ENCODE measurements around the gene LDB2. TPM values are rescaled to one million over a fixed set of nuclear protein-coding genes. Genes with fewer than 3 reads are reported as not detected.

The LDB2 gene
- total RNA-seq, 1 donor from 2014 or later: 31.5 TPM

DNA sequence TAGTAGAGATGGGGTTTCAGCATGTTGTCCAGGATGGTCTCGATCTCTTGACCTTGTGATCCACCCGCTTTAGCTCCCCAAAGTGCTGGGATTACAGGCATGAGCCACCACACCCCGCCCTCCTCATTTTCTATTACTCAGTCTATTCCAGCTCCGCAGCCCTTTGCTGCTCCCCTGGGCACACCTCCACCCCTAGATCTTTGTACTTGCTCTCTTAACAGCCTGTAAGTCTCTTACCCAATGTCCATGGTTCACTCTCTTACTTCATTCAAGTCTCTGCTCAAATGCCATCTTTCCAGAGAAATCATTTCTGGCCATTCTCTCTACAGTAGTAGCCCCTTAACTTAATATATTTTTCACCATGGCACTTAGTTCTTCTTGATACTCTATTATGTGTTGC, 64.7 kb downstream of the LDB2 start:
- H3K27me3 Mint-ChIP-seq: peaks cover 11% of the 10 kb centered on the region
- H3K4me3 Mint-ChIP-seq: no peak overlapping the region
- H3K9me3 Mint-ChIP-seq: no peaks in the 10 kb centered on the region
- no peak overlapping the region for H3K27ac Mint-ChIP-seq
- no peaks in the 10 kb centered on the region for H3K4me1 Mint-ChIP-seq (ENCODE audit: unreplicated experiment)
- TF ChIP-seq, protein P1, sequence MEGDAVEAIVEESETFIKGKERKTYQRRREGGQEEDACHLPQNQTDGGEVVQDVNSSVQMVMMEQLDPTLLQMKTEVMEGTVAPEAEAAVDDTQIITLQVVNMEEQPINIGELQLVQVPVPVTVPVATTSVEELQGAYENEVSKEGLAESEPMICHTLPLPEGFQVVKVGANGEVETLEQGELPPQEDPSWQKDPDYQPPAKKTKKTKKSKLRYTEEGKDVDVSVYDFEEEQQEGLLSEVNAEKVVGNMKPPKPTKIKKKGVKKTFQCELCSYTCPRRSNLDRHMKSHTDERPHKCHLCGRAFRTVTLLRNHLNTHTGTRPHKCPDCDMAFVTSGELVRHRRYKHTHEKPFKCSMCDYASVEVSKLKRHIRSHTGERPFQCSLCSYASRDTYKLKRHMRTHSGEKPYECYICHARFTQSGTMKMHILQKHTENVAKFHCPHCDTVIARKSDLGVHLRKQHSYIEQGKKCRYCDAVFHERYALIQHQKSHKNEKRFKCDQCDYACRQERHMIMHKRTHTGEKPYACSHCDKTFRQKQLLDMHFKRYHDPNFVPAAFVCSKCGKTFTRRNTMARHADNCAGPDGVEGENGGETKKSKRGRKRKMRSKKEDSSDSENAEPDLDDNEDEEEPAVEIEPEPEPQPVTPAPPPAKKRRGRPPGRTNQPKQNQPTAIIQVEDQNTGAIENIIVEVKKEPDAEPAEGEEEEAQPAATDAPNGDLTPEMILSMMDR (conservative IDR thresholded peaks at IDR 0.05): no peak
- no peaks in the 10 kb centered on the region for H3K36me3 Mint-ChIP-seq
- DNase-seq (ENCODE audit: extremely low spot score, unreplicated experiment): no peak

DNA sequence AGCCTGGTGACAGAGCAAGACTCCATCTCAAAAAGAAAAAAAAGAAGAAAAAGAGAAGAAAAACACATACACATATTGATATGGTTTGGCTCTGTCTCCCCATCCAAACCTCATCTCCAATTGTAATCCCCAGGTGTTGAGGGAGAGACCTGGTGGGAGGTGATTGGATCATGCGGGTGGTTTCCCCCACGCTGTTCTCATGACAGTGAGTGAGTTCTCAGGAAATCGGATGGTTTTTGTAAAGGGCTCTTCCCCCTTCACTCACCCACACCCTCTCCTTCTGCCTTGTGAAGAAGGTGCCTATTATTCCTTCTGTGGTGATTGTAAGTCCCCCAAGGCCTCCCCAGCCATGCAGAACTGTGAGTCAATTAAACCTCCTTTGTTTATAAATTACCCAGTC, 68.4 kb downstream of the LDB2 start:
- Mint-ChIP-seq H3K4me3 (no peak overlapping the region), H3K9me3 (no peaks in the 10 kb centered on the region), H3K27ac (no peak overlapping the region), H3K4me1 (ENCODE audit: unreplicated experiment) (peaks cover 9% of the 10 kb centered on the region), H3K27me3 (peaks cover 19% of the 10 kb centered on the region), H3K36me3 (no peaks in the 10 kb centered on the region)
- TF ChIP-seq, protein P1 (conservative IDR thresholded peaks at IDR 0.05): no peak
- DNase-seq (ENCODE audit: extremely low spot score, unreplicated experiment): no peak

DNA sequence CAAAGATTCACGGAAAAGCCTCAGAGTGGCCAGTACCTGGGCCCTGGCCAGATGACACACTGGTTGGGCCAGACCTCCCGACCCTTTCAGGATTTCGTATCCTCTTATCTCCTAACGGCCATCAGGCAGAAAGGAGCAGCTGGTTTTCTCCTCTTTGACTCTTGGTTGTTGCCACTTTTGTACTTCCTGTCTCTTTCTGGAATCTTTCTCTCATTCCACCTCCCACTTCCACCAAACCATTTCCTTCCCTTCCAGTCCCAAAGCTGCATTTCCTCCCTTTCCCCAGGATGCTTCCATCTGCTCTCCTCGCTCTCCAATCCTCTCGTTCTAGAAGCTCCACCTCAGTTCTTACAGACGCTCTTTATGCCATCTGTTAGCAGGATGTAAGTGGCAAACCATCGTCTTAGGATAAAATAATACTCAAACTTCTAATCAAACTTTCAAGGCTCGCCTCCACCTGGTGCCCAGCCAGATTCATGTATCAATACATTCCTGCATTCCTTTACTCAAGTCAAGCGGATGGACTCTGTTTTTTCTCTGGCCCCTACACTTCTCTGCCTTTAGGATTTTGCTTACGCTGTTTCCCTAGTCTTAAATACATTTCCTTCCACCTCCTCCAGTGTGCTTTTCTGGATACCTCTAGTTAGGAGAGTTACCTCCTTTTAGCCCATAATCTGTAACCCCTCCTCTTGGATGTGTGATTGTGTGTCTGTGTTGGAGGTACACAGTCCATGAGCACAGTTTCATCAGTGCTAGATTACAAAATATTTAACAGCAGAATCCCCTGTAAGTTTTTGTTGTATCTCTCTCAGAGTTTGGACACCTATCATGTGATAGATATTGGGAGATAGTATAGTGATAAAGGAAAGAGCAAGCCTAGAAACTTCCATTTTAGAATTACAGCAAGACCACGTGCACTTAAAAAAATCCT, 70.4 kb downstream of the LDB2 start:
- H3K27me3 Mint-ChIP-seq: peaks cover 19% of the 10 kb centered on the region
- no peak for DNase-seq (ENCODE audit: extremely low spot score, unreplicated experiment)
- H3K9me3 Mint-ChIP-seq: no peaks in the 10 kb centered on the region
- no peak overlapping the region for H3K27ac Mint-ChIP-seq
- TF ChIP-seq, protein P1 (conservative IDR thresholded peaks at IDR 0.05): no peak
- H3K4me1 Mint-ChIP-seq (ENCODE audit: unreplicated experiment): peaks cover 9% of the 10 kb centered on the region
- H3K36me3 Mint-ChIP-seq: no peaks in the 10 kb centered on the region
- peak overlapping the region; percentile 3 for H3K4me3 Mint-ChIP-seq

DNA sequence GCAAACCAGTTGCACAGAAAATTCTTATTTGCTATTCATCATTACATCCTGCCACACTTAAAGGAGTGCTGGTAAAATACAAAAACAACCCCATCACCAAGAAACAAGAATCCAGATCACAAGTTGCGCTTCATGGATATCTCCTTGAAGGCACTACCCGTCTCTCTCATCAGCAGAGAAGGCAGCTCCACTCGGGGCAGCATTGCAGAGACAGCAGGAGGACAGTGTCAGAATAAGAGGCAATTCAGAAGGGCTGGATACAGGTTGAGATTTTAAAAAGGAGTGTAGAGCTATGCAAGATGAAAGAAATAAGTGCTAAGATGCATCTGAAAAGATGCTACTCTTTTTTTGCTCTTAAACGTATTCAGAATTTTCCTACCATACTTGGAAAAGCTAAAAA, 71.4 kb downstream of the LDB2 start:
- Mint-ChIP-seq H3K27me3 (peaks cover 19% of the 10 kb centered on the region), H3K4me1 (ENCODE audit: unreplicated experiment) (peaks cover 9% of the 10 kb centered on the region), H3K36me3 (no peaks in the 10 kb centered on the region), H3K4me3 (no peak overlapping the region), H3K9me3 (no peaks in the 10 kb centered on the region), H3K27ac (no peak overlapping the region)
- DNase-seq (ENCODE audit: extremely low spot score, unreplicated experiment): no peak
- TF ChIP-seq, protein P1 (conservative IDR thresholded peaks at IDR 0.05): no peak

DNA sequence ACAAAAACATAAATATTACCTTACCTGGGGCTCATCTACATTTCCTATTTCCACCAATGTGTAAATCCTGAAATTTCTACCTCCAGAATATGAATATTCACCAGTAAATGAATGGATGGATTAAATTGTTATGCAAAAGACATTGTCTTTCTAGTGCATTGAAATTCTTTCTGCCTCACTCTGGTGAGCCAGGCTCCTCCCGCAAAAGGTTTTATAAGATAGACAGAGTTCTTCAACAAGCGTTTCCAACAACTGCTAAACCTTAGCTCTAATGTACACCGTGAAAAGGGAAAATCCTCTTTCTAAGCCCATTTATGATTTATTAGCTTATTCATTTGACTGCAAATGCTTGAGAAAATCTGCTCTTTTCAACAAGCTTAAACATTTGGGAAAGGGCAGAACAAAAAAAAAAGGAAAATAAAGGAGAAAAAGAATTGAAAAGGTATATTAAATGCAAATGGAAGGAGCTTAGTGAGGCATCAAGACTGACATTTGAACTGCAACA, 72.0 kb downstream of the LDB2 start:
- Mint-ChIP-seq H3K27ac (no peak overlapping the region), H3K4me1 (ENCODE audit: unreplicated experiment) (peaks cover 9% of the 10 kb centered on the region), H3K27me3 (peaks cover 18% of the 10 kb centered on the region), H3K9me3 (no peaks in the 10 kb centered on the region), H3K36me3 (no peaks in the 10 kb centered on the region), H3K4me3 (no peak overlapping the region)
- TF ChIP-seq, protein P1 (conservative IDR thresholded peaks at IDR 0.05): no peak
- no peak for DNase-seq (ENCODE audit: extremely low spot score, unreplicated experiment)
